ENCODE results near the gene MAN1A1.

DNA sequence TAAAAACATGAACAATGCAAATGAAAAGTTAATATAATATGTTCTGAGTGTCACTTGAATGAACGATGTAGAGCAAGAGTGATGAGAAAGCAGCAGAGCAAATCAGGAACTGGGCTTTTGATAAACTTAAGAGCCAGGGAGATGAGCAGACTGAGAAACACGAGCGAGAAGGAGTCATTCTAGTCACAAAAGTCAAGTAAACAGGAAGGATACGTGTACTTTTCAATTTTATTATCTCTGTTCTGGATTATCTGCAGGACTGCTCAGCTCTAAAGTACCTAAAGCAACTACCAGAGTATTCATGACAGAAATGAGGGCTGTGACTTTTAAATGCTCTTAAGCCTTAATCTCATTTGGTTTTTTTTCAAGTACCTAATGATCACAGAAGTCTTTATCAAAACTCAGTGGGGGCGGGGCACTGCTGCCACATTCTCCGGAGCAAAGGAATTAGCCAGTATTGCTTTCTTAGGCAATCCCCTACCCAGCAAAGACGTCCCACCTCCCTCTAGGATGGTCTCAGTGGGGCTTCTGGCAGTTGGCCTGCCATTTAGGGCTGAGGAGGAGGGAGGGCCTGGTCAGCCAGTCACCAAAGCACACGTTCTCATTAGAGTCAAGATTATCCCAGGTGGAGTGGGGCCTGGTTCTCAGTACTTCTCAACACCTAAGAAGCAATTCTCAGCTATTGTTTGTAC is 8.6 kb downstream of the MAN1A1 start:
- TF ChIP-seq, protein P1, sequence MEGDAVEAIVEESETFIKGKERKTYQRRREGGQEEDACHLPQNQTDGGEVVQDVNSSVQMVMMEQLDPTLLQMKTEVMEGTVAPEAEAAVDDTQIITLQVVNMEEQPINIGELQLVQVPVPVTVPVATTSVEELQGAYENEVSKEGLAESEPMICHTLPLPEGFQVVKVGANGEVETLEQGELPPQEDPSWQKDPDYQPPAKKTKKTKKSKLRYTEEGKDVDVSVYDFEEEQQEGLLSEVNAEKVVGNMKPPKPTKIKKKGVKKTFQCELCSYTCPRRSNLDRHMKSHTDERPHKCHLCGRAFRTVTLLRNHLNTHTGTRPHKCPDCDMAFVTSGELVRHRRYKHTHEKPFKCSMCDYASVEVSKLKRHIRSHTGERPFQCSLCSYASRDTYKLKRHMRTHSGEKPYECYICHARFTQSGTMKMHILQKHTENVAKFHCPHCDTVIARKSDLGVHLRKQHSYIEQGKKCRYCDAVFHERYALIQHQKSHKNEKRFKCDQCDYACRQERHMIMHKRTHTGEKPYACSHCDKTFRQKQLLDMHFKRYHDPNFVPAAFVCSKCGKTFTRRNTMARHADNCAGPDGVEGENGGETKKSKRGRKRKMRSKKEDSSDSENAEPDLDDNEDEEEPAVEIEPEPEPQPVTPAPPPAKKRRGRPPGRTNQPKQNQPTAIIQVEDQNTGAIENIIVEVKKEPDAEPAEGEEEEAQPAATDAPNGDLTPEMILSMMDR (IDR thresholded peaks at IDR 0.05; ENCODE audit: insufficient read depth, low read length, poor library complexity, severe bottlenecking): no peak
- TF ChIP-seq EZH2phosphoT487 (conservative IDR thresholded peaks at IDR 0.05; ENCODE audit: low read length): no peak

Measured in SU-DHL-6 (cell line).